Keratinocyte (primary cell): ENCODE results near the gene FANCD2.

Experiments used
- EZH2 ChIP-seq: IDR thresholded peaks from one replicate; pipeline ENCODE4 v1.6.1; 2012; ENCODE audit warnings: inconsistent platforms, mild to moderate bottlenecking, low read length, moderate library complexity
- TF ChIP-seq, protein P1 (sequence below), 3 experiments: IDR thresholded peaks in 1 of 3; conservative IDR thresholded peaks in 1 of 3; optimal IDR thresholded peaks in 1 of 3; 2 replicates in 2 of 3; 3 replicates in 1 of 3; pipeline versions ENCODE3 to v1.5.1; 2011; ENCODE audit warnings: low read length in 3 of 3, mild to moderate bottlenecking in 3 of 3, moderate library complexity in 2 of 3, control low read depth in 1 of 3, inconsistent platforms in 1 of 3; ENCODE audit not compliant: insufficient read depth in 2 of 3; ENCODE audit errors: extremely low read depth in 1 of 3

DNA sequence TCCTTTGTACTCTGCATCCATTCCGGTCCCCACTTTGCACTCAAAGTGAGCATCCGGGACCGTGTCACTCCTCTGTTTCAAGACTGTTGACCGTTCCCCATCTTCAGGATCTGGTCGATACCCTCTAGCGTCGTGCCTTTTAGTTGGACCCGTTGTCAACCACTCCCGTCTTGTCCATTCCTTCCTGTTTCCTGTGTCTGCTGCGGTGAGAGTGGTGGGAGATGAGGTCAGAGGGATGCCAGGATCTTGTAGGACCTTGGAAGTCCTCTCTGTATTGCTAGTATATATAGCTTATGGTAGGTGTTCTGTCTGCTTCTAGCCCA, 89.9 kb downstream of the FANCD2 start:
- TF ChIP-seq, protein P1, sequence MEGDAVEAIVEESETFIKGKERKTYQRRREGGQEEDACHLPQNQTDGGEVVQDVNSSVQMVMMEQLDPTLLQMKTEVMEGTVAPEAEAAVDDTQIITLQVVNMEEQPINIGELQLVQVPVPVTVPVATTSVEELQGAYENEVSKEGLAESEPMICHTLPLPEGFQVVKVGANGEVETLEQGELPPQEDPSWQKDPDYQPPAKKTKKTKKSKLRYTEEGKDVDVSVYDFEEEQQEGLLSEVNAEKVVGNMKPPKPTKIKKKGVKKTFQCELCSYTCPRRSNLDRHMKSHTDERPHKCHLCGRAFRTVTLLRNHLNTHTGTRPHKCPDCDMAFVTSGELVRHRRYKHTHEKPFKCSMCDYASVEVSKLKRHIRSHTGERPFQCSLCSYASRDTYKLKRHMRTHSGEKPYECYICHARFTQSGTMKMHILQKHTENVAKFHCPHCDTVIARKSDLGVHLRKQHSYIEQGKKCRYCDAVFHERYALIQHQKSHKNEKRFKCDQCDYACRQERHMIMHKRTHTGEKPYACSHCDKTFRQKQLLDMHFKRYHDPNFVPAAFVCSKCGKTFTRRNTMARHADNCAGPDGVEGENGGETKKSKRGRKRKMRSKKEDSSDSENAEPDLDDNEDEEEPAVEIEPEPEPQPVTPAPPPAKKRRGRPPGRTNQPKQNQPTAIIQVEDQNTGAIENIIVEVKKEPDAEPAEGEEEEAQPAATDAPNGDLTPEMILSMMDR (optimal IDR thresholded peaks at IDR 0.05 in 1 of 3, IDR thresholded peaks at IDR 0.05 in 1 of 3, conservative IDR thresholded peaks at IDR 0.05 in 1 of 3; ENCODE audit: extremely low read depth in 1 of 3, insufficient read depth in 2 of 3, low read length in 3 of 3): peak in 1 of 3 experiments; percentile 9
- TF ChIP-seq EZH2: no peak
